Stimulated activated CD4-positive, alpha-beta T cell treated with anti-CD3 and anti-CD28 coated beads, Interleukin-15, amount 100 ng/mL, for 1 hour (primary cell): ENCODE data around the gene HOXB3.
A peak's percentile ranks its signal among the peaks of the same experiment; 100 is the strongest.
"Not testable (repeated sequence)": the region's sequence is repeated elsewhere in the genome, so short reads cannot be mapped to it uniquely, and the experiment has no call there.

Experiments used
- DNase-seq, 2 donors: peaks; one replicate each; pipeline ENCODE4 v3.0.0-alpha.2; 2020; ENCODE audit warnings: low read depth in 1 of 2, low spot score in 1 of 2

The HOXB3 gene

DNA sequence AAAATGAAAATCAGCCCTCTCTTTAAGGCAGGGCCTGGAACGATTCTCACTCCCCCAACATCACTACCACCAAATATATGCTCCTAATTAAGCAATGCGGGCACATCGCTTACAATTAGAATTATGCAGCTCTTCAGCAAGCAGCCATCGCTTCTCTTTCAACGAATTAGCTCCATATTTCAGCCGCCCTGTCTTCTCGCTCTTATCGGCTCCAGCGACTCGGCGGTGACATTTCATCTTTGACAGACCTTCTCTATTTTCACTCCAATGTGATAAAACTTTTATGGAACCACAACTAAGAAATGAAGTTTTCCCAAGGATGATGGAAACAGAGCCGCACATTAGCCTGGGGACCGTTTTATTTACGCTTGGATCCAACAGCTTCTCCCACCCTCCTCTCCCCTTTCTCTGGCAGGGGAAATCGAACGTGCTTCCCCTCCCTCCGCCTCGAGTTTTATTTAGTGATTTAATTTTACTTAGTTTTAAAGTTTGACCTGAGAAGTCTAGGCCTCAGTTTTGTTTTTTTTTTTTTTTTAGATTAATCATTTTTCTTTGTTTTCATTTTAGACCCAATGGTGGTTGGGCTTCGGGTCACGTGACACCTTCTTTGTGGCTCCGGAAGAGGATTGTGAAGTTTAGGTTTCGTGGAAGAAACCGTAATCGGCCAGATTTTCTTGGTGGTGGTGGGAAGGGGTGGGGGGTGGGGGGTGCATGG lies 42.1 kb downstream of the HOXB3 start:
- DNase-seq: no peak

DNA sequence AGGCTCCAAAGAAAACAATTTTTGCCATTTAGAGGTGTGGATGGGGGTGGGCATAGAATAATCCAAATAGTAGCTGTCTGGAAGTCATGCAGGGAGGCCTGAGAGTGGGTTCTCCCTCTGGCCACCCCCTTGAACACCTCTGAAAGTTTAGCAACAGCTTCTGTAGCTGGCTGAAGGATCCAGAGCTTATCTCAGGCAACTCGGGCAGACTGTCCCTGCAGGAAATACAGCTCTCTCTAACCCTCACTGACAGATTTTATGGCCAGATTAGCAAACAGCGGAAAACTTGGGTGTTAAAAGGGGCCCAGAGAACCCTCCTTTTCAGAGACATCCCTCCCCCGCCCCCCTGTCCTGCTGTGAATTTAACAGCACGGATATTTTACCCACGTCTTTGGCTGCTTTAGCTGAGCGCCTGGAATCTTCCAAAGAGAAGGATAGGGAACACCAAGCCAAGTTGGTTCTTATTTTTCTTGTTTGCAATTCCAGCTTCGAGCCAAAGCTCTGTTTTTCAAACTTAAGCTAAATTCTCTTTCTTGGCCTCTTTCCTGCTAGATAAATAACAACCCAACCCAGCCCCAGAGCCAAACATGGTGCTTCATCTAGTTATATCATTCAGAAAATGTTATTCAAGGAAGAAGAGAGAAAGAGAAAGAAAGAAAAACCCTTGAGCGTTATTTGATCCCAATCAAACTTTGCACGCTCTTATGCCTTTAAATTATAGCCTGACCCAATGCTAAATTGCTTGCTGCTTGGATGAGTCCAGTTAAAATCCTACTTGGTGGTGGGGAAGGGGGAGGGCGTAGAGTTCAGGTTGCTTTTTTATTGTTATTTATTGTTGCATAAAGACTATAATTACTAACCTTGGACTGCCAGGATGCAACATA lies 42.9 kb downstream of the HOXB3 start:
- no peak for DNase-seq

DNA sequence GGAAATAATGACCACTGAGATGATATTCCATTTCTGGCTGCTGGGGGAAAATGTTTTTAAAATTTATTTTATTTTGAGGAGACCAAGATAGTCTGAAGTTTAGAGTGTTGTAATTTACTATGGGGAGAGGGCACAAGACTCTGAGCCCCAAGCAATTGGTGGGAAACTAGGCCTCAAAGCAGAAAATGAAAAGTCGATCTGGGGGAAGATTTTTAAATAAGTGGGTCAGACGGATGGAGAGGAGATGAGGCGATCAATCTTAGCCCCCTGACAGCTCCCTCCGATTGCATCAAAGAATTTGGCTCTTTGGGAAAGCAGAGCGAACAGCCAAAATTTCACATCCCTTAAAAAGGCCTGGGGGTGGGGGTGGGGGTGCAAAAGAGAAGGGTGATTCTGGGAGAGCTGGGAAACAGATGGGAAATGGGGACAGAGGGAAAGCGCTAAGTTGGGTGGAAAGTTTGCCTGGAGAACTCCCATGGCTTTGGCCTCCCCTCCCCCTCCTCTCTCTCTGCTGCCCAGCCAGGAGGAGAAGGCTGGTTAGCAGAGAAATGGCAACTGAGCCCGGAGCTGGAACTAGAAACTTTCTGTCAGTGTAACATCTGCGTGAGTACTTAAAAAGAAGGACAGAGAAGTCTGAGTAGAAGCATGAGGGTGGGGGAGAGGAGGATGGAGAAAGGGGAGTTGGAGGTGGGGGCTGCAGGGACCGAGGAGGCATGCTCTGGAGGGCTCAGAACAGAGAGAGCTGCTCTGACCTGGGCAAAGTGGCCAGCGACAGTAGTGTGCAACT lies 43.7 kb downstream of the HOXB3 start:
- DNase-seq: no peak

DNA sequence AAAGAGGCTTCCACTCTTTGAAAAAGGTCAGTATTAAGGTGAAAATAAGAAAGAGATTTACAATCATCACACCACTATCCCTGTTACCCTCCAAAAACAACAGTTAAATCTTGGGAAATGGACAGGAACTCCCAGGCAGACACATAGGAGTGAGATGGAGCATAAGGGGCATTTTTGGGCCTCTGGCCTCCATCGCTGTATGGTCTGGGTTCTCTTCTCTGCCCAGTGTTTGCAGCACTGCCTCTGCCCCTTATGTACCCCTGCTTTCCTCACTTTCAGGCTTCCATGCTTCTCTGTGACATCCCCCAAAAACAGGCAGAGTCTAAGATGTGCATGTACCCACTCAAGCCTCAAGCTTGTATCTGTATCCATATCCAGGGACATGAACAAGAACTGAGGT lies 44.5 kb downstream of the HOXB3 start:
- DNase-seq: no peak

DNA sequence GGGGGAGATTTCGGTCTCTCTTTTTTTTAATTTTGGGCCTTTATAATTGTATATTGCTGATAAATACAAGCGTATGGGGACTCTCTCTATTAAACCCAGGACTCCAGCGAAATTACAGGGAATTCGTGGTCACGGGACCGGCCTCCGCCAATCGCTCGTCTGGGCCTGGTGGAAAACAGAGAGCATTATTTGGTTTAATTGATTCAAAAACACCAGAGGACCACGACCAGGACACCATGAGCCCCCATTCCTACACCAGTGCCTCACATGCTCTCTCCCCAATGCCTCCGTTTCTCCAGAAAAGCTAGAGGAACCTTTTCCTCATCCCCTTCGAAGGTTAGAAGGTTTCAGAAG lies 45.0 kb downstream of the HOXB3 start, which contains the start of gene HOXB2:
Gene HOXB2, minus strand, starts transcription at position 88 of the 354 bp plus-strand sequence. CDS start 198 bp downstream, outside the sequence.
- DNase-seq: no peak

DNA sequence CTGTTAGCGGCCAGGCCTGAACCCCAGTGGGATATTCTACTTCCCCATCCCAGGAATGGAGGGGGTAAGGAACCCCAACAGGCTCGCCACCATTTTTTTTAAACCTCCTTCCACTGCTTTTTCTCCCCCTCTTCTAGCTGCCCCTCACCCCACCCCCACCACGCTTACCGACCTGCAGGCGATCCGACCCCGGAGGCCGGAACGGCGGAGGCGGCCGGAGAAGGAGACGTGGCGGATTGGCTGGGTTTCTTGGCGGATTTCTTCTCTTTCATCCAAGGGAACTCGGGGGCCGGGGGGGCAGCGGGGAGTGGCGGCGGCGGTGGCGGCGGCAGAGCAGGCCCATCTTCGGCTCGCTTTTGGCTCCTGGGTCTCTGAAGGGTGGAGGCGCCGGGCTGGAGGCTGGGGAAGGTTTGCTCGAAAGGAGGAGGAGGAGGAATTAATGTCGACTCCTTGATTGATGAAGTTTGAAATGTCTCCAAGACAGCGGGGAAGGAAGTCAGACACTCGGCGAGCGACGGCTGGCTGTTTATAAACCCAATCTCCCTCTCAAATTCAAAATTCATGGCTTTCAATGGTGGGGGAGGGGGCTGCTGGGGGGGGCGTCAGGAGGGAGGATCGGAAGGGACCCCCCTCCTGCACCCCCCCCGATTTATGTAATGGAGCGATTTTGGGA lies 45.6 kb downstream of the HOXB3 start:
- DNase-seq: no peak

DNA sequence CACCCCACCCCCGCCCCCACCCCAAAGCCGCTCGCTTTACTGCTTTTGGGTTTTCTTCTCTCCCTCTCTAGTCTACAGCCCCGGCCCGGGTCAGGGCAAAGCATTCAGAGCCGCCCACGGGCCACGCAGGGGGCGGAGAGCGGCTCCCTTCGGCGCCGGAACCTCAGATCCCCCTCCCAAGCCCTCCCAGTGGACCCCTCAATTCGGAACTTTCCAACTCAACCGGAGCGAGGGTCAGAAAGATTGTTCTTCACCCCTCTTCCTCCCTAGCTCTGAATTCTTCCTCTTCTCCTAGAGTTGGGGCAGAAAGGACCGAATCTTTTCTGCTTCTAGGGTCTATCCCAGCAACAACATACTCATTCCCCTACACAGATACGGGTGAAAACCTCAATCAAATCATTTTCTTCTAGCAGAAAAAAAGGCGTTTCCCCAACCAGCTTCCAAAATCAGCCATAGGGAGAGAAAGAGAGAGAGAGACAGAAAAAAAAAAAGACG lies 46.1 kb downstream of the HOXB3 start:
- DNase-seq: peak; percentile 9 to 36

DNA sequence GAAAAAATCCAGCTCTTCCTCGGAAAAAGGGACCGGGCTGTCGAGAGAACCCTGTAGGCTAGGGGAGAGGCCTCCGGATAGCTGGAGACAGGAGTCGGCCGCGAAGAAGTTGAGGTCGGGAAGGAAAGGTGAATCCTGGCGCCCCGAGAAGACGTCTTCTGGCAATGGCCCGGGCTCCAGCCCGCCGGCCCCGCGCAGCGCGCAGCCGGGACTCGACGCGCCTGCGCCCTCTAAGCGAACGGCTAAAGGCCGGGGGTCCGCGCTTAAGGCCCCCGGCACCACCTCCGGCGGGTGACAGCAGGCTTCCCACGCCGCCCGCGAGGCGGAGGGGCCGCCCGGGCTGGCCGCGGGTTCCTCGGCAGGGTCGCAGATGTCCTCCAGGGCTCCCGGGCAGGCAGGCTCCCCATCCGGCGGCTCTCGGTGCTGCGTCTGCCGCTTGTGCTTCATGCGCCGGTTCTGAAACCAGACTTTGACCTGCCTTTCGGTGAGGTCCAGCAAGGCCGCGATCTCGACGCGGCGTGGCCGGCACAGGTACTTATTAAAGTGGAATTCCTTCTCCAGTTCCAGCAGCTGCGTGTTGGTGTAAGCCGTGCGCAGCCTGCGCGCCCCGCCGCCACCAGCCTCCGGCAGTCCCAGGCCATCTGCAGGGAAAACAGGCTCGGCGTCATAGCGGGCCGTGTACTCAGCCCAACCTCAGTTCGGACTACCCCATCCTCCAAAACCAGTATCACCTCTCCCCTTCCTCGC lies 46.8 kb downstream of the HOXB3 start:
- DNase-seq: peak; percentile 29 to 42

DNA sequence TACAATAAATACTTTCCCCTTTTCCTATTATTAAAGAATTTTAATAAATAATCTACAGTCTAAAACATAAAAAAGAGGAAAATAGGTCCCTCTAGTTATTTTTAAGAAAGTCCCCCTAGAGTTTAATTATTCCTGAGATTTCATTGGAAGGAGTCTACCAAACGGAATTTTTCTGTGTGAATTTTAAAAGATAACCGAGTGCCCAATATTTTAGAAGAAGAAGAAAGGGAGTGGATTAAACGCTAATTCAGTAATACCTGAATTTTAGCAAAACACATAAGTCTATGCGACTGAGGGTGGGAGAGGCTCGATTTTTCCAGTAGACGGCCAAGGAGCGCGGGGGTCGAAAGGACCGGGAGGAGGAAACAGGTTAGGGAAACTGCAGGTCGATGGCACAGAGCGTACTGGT lies 47.3 kb downstream of the HOXB3 start:
- no peak for DNase-seq

DNA sequence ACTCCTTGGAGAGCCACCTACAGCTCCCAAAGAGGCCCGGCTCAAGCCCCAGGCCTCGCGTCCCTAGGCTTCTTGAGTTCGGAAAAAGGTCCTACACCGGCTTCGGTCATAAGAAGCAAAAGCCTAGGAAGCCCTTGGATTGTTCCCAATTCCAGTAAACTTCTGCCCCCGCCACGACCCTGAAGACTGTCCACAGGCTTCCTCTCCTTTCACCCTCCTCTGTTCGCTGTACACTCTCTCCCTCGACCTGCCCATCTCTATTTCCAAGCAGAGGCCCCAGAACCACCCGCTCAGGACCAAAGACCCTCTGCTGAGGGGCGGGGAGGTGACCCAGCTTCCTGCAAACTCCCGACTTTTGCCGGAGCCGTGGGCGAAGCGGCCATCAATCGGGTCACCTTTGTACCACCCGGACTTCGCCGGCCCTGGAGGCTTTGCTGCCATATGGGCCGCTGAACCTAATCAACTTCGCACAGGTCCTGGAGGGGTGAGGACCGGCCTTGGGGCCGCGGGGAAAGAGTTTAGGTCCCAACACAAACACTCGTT lies 47.9 kb downstream of the HOXB3 start:
- DNase-seq: no peak

DNA sequence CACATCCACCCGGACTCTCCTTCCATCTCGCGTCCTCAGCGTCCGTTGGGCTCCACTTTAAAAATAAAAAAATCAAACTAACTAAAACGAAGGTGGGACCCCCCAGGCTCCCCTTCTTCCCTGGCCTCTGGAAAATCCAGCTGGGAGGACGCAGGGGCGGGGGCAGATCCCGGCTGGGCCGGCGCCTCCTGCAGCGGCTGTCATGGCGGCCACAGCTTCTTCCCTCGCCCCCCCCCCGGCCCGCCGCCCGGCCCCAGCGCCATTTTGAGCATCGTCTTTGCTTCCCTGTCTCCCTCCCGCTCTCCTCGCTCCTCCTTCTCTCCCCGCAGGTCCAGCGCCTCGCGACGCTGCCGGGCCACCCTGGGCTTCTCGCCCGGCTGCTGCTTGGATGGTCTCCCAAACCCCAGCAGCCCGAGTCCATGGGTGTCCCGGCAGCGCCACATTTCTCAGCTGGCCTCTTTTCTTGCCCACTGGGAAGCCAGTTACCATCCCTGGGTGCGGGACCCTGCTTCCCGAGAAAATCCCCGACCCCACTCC lies 48.4 kb downstream of the HOXB3 start:
- peak; percentile 23 to 28 for DNase-seq

DNA sequence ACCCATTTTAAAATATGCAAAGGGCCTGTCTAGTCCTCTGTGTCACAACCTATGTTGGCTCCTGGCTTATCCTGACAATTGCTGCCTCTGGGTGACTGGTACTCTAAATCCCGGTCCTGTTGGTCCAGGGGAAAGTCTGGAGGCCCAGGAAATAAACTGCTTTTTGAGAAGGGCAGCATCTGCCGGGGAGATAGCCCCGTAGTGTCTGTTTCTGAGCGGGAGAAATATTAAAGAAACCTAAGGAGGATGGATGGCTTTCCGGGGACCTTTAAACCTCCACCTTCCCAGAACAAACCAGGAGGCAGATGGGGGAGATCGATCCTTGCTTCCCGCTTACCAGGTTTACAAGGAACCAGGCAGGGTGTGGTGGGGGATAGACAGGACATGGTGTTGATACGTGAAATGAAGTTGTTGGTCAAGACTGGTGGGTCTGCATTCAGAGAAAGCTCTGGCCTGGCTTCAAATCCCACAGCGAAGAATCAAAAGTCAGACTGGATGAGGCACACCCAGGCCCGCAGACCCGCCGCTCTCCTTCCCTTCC lies 48.9 kb downstream of the HOXB3 start:
- no peak for DNase-seq

DNA sequence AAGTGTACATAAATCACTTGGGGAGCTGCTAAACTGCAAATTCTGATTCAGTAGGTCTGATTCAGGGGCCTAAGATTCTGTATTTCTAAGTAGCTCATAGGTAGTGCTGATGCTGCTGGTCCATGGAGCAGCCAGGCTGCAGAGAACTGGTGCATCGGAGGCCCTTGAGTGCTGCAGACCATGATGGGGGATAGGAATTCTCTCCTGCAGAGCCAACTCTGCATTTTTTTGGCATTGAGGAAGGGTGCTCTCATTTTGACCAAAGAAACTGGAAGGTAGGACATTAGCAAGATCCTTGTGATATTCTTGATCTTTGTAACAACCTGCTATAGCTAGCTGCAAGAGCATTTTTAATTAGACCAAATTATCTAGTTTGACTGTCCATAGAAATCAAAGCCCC lies 49.8 kb downstream of the HOXB3 start:
- no peak for DNase-seq

DNA sequence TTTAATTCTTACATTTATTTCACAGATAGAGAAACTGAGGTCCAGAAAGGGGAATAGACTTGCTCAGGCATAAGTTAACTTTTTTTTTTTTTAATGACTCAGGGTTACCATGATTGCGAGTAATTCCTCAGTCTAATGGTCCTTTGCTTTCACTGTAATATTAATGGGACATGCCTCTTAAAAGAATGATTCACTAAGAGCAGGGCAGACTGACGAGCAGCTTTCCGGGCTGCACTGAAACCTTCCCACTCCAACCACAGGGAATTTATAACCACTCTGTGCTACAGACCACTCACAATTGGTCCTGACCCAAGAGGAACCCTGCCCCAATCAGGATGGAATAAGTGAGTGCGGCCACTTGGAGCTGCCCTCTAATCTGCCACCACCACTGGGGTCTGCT lies 50.9 kb downstream of the HOXB3 start:
- DNase-seq: no peak

DNA sequence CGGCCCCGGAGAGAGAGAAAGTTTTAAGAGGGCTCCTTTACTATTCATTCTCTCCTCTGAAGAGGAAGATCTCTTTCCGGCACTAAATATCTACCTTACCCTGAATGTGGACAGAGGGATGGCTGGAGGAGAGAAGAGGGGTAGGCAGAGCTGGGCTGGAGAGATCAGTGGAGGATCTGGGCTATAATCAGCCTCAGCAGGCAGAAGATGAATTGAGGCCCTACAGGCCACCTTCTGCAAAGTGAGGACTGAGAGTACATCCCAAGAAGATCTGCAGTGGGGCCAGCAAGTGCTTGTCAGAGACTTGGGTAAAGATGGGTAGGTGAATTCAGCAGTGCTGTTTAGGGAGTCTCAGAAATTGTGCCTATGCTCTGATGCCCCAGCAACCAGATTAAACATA lies 52.7 kb downstream of the HOXB3 start:
- no peak for DNase-seq

DNA sequence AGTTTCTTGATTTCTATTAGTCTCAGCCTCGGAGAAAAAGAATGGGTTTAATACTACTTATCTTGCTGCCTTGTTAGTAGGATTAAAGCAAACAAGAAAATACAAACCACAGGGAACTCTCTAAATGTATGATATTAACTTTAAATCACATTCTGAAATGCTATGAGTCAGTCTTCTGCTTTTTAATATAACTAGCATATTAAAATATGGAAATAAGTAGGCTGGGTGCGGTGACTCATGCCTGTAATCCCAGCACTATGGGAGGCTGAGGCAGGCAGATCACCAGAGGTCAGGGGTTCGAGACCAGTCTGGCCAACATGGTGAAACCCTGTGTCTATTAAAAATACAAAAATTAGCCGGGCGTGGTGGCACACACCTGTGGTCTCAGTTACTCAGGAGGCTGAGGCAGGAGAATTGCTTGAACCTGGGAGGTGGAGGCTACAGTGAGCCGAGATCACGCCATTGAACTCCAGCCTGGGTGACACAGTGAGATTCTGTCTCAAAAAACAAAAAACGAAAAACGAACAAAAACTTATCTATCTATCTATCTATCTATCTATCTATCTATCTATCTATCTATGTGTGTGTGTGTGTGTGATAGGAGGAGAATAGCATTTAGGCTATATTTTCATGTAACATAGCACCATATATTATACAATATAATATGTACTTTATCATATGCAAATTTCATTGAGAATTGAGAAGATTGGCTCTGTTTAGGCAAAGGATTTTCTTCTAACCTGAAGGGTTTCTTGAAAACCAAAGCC lies 54.1 kb downstream of the HOXB3 start:
- not testable (repeated sequence) for DNase-seq

DNA sequence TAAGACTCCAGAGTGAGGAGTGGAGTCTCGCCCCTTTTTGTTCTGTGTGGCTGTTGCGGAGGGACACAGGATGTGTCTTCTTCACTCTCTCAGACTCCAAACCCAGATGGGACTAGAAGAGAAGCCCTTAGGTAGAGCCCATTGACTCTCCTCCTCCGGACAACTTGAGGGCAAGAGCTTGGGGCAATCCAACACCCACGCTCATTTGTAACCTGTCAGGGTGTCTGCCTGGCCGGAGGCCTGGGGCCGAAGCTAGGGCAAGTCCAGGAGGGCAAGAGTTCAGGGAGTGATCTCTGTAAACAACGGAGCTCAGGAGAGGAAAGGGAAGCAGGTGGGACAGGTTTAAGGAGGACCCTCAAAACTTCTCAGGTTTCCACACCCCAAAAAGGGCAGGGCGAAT lies 57.8 kb downstream of the HOXB3 start:
- no peak for DNase-seq

DNA sequence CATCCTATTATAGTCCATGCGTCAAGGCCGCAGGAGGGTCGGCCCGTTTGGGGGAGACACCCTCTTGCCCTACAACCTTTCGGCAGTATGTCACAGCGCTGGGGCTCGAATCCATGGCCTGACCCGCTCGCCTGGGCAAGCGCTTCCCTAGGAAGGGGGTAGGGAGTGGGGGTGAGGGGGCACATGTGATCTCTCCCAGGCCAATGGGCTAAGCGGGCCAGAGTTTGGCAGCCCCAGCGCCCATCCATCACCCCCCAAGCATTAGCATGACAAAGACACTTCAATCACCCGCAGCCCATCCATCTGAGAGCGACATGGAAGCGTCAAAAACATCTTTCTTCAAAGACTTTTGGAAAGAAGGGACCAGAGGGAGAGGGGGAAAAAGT lies 59.2 kb downstream of the HOXB3 start, which contains the start of gene HOXB1:
Gene HOXB1, minus strand, starts transcription at position 125 of the 386 bp plus-strand sequence. Its CDS starts 107 bp downstream, at position 18.
- DNase-seq: no peak
